Prostate gland (tissue), 2 donors: Measurements from ENCODE around the gene CAND1.

Experiments
- CTCF ChIP-seq, 4 experiments: fragments of 200-600 bp in 2 of 4; fragments of 450-650 bp in 2 of 4; sonication (generic) in 2 of 4; IDR thresholded peaks; 1 replicate in 3 of 4; 2 replicates in 1 of 4; pipeline ENCODE4 v1.5.1; 2016 to 2019; ENCODE audit warnings: antibody characterized with exemption in 4 of 4, mild to moderate bottlenecking in 2 of 4, moderate library complexity in 2 of 4
- POLR2A ChIP-seq: fragments of 450-650 bp; IDR thresholded peaks from one replicate; pipeline ENCODE4 v1.6.1; 2016; ENCODE audit warnings: antibody characterized with exemption, mild to moderate bottlenecking

DNA sequence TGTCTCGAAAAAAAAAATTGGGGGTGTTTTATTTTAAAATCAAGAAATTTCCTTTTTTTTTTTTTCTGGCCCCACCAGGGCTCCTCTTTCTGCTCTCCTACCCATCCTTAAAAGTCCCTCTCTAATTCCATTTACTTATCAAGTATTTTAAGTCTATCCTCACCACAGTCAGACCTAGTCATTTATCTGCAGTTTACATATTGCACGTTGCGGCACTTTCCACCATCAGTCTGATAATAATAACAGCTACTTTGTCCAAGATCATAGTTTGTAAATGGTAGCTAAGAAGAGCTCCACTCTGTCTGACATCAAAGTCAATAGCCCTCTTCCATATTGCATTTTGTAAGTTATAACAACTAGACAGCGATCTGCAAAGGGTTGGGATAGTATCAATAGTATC is 23.6 kb upstream of the CAND1 start:
- TF ChIP-seq CTCF (IDR thresholded peaks at IDR 0.05) (no peak), POLR2A (no peak)
